Hepatocyte (in vitro differentiated cells): ENCODE results near the gene UBR7.

Source experiments
- CTCF ChIP-seq: fragments of 200-600 bp; sonication (generic); IDR thresholded peaks from 2 replicates; pipeline ENCODE4 v1.5.1; 2016; ENCODE audit warnings: antibody characterized with exemption, mild to moderate bottlenecking; ENCODE audit not compliant: poor library complexity
- EZH2 ChIP-seq: fragments of 200-600 bp; sonication (generic); IDR thresholded peaks from 2 replicates; pipeline ENCODE4 v1.6.1; 2016; ENCODE audit warnings: antibody characterized with exemption, mild to moderate bottlenecking, borderline replicate concordance
- EZH2phosphoT487 ChIP-seq: fragments of 200-600 bp; sonication (generic); IDR thresholded peaks from one replicate; pipeline ENCODE4 v1.6.1; 2018; ENCODE audit warnings: antibody characterized with exemption, mild to moderate bottlenecking, low read depth, moderate library complexity; ENCODE audit not compliant: unreplicated experiment, severe bottlenecking

- TF ChIP-seq CTCF, result no peak
- no peak for TF ChIP-seq EZH2phosphoT487
- no peak for TF ChIP-seq EZH2
Measured at GRCh38 chr14:93200553-93200952, 6.5 kb upstream of the UBR7 start.
